Right atrium auricular region (tissue), 2 donors: Measurements from ENCODE around the gene UBE2R2. TPM values are rescaled to one million over a fixed set of nuclear protein-coding genes. Genes with fewer than 3 reads are reported as not detected.

ENCODE experiments used
- DNase-seq: peaks from one replicate; pipeline ENCODE4 v3.0.0-alpha.2; 2019; ENCODE audit warnings: low spot score
- H3K27ac ChIP-seq, 2 donors: fragments of 200-600 bp; sonication (generic); 1 replicate in 1 of 2; 2 replicates in 1 of 2; pipeline ENCODE4 v1.5.1; 2016 to 2019
- H3K27me3 ChIP-seq, 2 donors: fragments of 200-600 bp; sonication (generic); one replicate each; pipeline versions ENCODE4 v1.5.1 to v1.6.0; 2017 to 2019
- H3K36me3 ChIP-seq: fragments of 200-600 bp; sonication (generic); one replicate; pipeline ENCODE4 v1.5.1; 2016
- H3K4me1 ChIP-seq, 2 donors: fragments of 200-600 bp; sonication (generic); one replicate each; pipeline versions ENCODE4 v1.5.1 to v1.6.0; 2017 to 2019
- H3K4me3 ChIP-seq, 2 donors: fragments of 200-600 bp; sonication (generic); 1 replicate in 1 of 2; 2 replicates in 1 of 2; pipeline ENCODE4 v1.5.1; 2017 to 2019; ENCODE audit warnings: mild to moderate bottlenecking in 1 of 2, moderate library complexity in 1 of 2
- H3K9me3 ChIP-seq, 2 donors: fragments of 200-600 bp; sonication (generic); one replicate each; pipeline ENCODE4 v1.5.1; 2019
- CTCF ChIP-seq, 2 donors: fragments of 200-600 bp; sonication (generic); IDR thresholded peaks; one replicate each; pipeline ENCODE4 v1.5.1; 2019; ENCODE audit warnings: antibody characterized with exemption in 2 of 2
- total RNA-seq, 2 donors: library from RNA; depleted of rRNA; stranded (reverse); fragments of >200 nt; gene quantifications; one replicate each; pipeline ENCODE4 v1.1.0, GENCODE V29; 2016

The UBE2R2 gene
- total RNA-seq, 2 donors from 2014 or later = 26.6 to 29.0 TPM

DNA sequence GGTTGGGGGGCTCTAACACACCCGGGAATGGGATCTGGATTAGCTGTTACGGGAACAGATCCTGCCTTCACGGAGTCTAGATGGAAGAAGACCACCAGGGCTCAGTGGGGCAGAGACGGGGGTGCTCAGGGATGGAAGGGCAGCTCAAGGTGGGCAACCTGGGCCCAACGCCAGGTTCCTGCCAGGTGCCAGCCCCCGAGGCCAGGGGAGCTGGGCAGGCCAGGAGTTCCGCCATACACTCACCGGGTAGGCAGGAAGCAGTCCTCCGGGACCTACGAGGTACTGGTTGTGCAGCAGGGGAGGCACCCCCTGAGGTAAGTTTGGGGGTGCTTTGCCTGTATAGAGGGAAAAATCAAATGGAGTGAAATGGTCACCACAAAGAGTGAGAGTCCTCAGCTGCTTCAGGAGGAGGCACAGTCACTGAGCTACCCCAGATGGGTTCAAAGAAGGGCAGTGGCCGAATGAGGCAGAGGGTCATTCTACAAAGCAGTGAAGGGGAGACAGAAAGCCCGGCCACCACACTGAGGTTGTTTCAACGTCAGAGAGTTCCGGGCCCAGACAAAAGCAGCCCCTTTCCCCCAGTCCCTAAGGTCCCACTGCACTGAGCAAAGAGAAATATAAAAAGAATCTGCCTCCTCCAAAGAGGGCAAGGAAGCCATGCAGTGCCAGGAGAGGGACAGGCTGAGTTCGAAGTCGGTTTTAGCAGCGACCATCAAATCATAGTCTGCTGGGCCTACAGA is 110.0 kb downstream of the UBE2R2 start:
- Histone ChIP-seq H3K27ac (no peak overlapping the region), H3K9me3 (no peaks in the 10 kb centered on the region), H3K4me1 (peaks cover 0 to 12% of the 10 kb centered on the region in 2 donors), H3K36me3 (peaks cover 58% of the 10 kb centered on the region), H3K27me3 (no peaks in the 10 kb centered on the region), H3K4me3 (no peak overlapping the region)
- DNase-seq = no peak
- TF ChIP-seq CTCF (IDR thresholded peaks at IDR 0.05) = no peak

- Histone ChIP-seq H3K27ac (no peak overlapping the region), H3K36me3 (peaks cover 58% of the 10 kb centered on the region), H3K27me3 (no peaks in the 10 kb centered on the region), H3K4me3 (no peak overlapping the region), H3K9me3 (no peaks in the 10 kb centered on the region), H3K4me1 (peaks cover 0 to 12% of the 10 kb centered on the region in 2 donors)
- TF ChIP-seq CTCF (IDR thresholded peaks at IDR 0.05) = no peak
- no peak for DNase-seq
These were observed 110.7 kb downstream of the UBE2R2 start for GRCh38 chr9:33927694-33928093.

- Histone ChIP-seq H3K4me1 (no peaks in the 10 kb centered on the region), H3K27me3 (no peaks in the 10 kb centered on the region), H3K9me3 (no peaks in the 10 kb centered on the region), H3K4me3 (no peak overlapping the region), H3K27ac (no peak overlapping the region), H3K36me3 (peaks cover 72% of the 10 kb centered on the region)
- TF ChIP-seq CTCF (IDR thresholded peaks at IDR 0.05) = no peak
- DNase-seq = no peak
These were observed 114.4 kb downstream of the UBE2R2 start for GRCh38 chr9:33931326-33931725.

- TF ChIP-seq CTCF (IDR thresholded peaks at IDR 0.05) = no peak
- H3K4me1 ChIP-seq = no peaks in the 10 kb centered on the region
- H3K36me3 ChIP-seq = peaks cover 64% of the 10 kb centered on the region
- DNase-seq = no peak
- H3K27me3 ChIP-seq = no peaks in the 10 kb centered on the region
- H3K4me3 ChIP-seq = no peak overlapping the region
- no peaks in the 10 kb centered on the region for H3K9me3 ChIP-seq
- H3K27ac ChIP-seq = no peak overlapping the region
These were observed 115.3 kb downstream of the UBE2R2 start for GRCh38 chr9:33932078-33932807.

- Histone ChIP-seq H3K4me1 (no peaks in the 10 kb centered on the region), H3K4me3 (no peak overlapping the region), H3K27me3 (no peaks in the 10 kb centered on the region), H3K27ac (no peak overlapping the region), H3K9me3 (no peaks in the 10 kb centered on the region), H3K36me3 (peaks cover 43% of the 10 kb centered on the region)
- no peak for TF ChIP-seq CTCF (IDR thresholded peaks at IDR 0.05)
- DNase-seq = no peak
These were observed 117.4 kb downstream of the UBE2R2 start for GRCh38 chr9:33934188-33934878.
